Pancreas (tissue), 10 donors: ENCODE measurements around the gene OSGEP. TPM values are rescaled to one million over a fixed set of nuclear protein-coding genes. Genes with fewer than 3 reads are reported as not detected.
"Not testable (repeated sequence)": the region's sequence is repeated elsewhere in the genome, so short reads cannot be mapped to it uniquely, and the experiment has no call there.

Source experiments
- ATAC-seq, 4 donors: fragments of 200-7000 bp; cut with Tn5 transposase; one replicate each; pipeline versions ENCODE4 v1.8.0 to v1.9.1; 2020; ENCODE audit warnings: mild to moderate bottlenecking in 4 of 4, moderate library complexity in 4 of 4
- DNase-seq, 6 donors: peaks; one replicate each; pipeline ENCODE4 v3.0.0-alpha.2; 2020
- FAIRE-seq: peaks from 2 replicates; lab custom pipeline; 2012; peaks lifted over from hg19 to GRCh38; lab: Jason Lieb, UNC
- H3K27ac ChIP-seq, 4 donors: fragments of 200-600 bp; sonication (generic); 1 replicate in 3 of 4; 2 replicates in 1 of 4; pipeline versions ENCODE4 v1.5.0 to v1.8.0; 2020
- H3K27me3 ChIP-seq, 4 donors: fragments of 200-600 bp; one replicate each; pipeline ENCODE4 v1.8.0; 2021
- H3K36me3 ChIP-seq, 3 donors: fragments of 200-600 bp; sonication (generic) in 1 of 3; one replicate each; pipeline versions ENCODE4 v1.5.0 to v1.8.0; 2020 to 2021
- H3K4me1 ChIP-seq, 3 donors: fragments of 200-600 bp; one replicate each; pipeline ENCODE4 v1.8.0; 2021
- H3K4me3 ChIP-seq, 4 donors: fragments of 200-600 bp; sonication (generic) in 2 of 4; one replicate each; pipeline versions ENCODE4 v1.5.0 to v1.8.0; 2020 to 2021
- H3K9me3 ChIP-seq, 4 donors: fragments of 200-600 bp; one replicate each; pipeline ENCODE4 v1.8.0; 2021
- WGBS, 2 donors: extraction: QIAGEN DNeasy Blood & Tissue Kit; methylation state at CpG; one replicate each; pipeline ENCODE4 v1.1.7; 2013; 5-methylcytosine and 5-hydroxymethylcytosine counted together
- intact Hi-C, 3 donors: fragments of 100-400 bp; cut with DNase I; formaldehyde crosslinking; loops; one replicate each; pipeline versions ENCODE4 v1.11.1 to v1.14.2; 2022
- polyA plus RNA-seq, 2 donors: library from polyadenylated mRNA; stranded (reverse); fragments of 200-250 nt; gene quantifications; one replicate each; pipeline ENCODE4 v1.2.3, GENCODE V29; 2013
- total RNA-seq, 6 donors: library from RNA; stranded (reverse); fragmentation: NEBNext Ultra II Directional in 4 of 6; extraction: Animal tissue kit (Norgen Biotek cat#: 25700) in 4 of 6; gene quantifications; one replicate each; pipeline versions ENCODE4 v1.2.1 to v1.2.4, GENCODE V29; 2021 to 2023
- TF ChIP-seq, protein P1 (sequence below), 4 donors: fragments of 200-600 bp; sonication (generic) in 3 of 4; IDR thresholded peaks; one replicate each; pipeline versions ENCODE4 v1.5.0 to v1.8.0; 2021; ENCODE audit warnings: antibody characterized with exemption in 4 of 4
- donor health status: healthy with polysubstance abuse.
- donor health status: DM: no; HTN: no; CAD: no; lungs with moderate emphysema.
- donor health status: DM: no; HTN: no; CAD: no.
- donor health status: control.
- donor health status: control.
- donor health status: Bipolar disorder and iron deficiency.
- donor health status: DM: yes; HTN: yes; CAD: no.
- donor health status: DM: no; HTN: no; CAD: no.
- donor health status: DM: no; HTN: no; CAD: no.
- donor health status: DM: yes; HTN: yes; CAD: no.

The OSGEP gene
- total and polyA plus RNA-seq, 8 donors = 11.4 to 69.8 (median 14.7) TPM

DNA sequence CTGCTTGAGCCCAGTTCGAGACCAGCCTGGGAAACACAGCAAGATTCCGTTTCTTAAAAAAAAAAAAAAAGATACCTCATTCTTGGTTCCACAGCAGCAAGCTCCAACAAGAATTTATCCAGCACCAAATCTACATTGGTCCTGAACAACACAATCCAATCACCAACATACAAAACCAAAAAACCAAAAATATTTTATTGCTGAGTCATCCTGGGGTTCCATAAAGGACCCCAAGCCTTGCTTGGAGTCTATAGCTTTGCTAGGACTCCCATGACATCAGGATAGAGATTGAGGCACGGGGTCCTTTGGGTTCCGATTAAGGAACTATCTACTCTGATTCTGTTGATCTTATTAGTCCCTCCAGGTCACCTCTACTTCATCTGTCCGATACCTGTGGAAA, 7.7 kb downstream of the OSGEP start:
- 96 to 97% methylated on average over 5 of the region's 5 CpGs for whole genome bisulfite sequencing, 2 donors
- FAIRE-seq (no peak), DNase-seq (no peak), ATAC-seq (no peak)
- no peaks in the 10 kb centered on the region for H3K4me1 ChIP-seq
- H3K36me3 ChIP-seq = peaks cover 9 to 59% (median 32%) of the 10 kb centered on the region in 3 donors
- intact Hi-C loops = no loop called here
- no peak overlapping the region for H3K27ac ChIP-seq
- no peaks in the 10 kb centered on the region for H3K9me3 ChIP-seq
- TF ChIP-seq, protein P1, sequence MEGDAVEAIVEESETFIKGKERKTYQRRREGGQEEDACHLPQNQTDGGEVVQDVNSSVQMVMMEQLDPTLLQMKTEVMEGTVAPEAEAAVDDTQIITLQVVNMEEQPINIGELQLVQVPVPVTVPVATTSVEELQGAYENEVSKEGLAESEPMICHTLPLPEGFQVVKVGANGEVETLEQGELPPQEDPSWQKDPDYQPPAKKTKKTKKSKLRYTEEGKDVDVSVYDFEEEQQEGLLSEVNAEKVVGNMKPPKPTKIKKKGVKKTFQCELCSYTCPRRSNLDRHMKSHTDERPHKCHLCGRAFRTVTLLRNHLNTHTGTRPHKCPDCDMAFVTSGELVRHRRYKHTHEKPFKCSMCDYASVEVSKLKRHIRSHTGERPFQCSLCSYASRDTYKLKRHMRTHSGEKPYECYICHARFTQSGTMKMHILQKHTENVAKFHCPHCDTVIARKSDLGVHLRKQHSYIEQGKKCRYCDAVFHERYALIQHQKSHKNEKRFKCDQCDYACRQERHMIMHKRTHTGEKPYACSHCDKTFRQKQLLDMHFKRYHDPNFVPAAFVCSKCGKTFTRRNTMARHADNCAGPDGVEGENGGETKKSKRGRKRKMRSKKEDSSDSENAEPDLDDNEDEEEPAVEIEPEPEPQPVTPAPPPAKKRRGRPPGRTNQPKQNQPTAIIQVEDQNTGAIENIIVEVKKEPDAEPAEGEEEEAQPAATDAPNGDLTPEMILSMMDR (IDR thresholded peaks at IDR 0.05) = no peak
- no peaks in the 10 kb centered on the region for H3K27me3 ChIP-seq
- no peak overlapping the region for H3K4me3 ChIP-seq

DNA sequence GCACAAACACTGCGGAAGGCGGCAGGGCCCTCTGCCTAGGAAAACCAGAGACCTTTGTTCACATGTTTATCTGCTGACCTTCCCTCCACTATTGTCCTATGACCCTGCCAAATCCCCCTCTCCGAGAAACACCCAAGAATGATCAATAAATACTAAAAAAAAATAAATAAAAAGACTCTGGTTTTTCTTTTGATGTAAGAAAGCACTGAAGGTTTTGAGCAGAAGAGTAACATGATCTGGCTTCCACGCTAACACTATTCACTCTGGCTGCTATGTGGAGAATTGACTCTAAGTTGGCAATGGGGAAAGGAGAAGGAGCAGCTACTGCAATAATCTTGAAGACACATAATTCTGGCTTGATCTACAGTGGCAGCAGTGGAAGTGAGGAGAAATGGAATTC, 11.0 kb downstream of the OSGEP start:
- DNase-seq, intact Hi-C loops, ATAC-seq, H3K9me3 ChIP-seq, H3K27me3 ChIP-seq, H3K4me3 ChIP-seq, FAIRE-seq, H3K4me1 ChIP-seq, H3K27ac ChIP-seq: not testable (repeated sequence)
- H3K36me3 ChIP-seq = peaks cover 6 to 29% (median 17%) of the 10 kb centered on the region in 3 donors
- WGBS, 2 donors = 68 to 69% methylated on average over 2 of the region's 4 CpGs

DNA sequence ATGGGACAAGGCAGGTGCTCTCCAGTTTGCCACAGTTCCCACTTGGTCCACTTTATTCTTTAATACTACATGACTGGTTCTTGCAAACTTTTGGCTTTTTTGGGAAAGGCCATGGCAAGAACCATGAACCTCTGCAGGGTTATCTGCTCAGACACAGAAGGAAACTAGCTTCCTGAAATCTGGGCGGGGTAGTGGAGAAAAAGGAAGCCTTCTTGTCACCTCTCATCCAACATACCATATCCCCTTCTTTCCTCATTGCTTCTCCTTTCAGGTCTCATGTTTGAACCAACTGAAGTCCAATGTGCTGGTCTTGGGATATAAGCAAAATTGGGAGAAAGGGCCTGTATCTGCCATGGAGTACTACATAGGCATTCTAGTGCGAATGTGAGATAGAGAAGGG, 13.2 kb downstream of the OSGEP start:
- DNase-seq (no peak), ATAC-seq (no peak), FAIRE-seq (no peak)
- Histone ChIP-seq H3K36me3 (peaks cover 0 to 7% (median 0%) of the 10 kb centered on the region in 3 donors), H3K27ac (no peak overlapping the region), H3K9me3 (no peaks in the 10 kb centered on the region), H3K4me1 (no peaks in the 10 kb centered on the region), H3K4me3 (no peak overlapping the region), H3K27me3 (no peaks in the 10 kb centered on the region)
- 91 to 92% methylated on average over 2 of the region's 2 CpGs for WGBS, 2 donors
- intact Hi-C loops = no loop called here
- TF ChIP-seq, protein P1 (IDR thresholded peaks at IDR 0.05) = no peak

DNA sequence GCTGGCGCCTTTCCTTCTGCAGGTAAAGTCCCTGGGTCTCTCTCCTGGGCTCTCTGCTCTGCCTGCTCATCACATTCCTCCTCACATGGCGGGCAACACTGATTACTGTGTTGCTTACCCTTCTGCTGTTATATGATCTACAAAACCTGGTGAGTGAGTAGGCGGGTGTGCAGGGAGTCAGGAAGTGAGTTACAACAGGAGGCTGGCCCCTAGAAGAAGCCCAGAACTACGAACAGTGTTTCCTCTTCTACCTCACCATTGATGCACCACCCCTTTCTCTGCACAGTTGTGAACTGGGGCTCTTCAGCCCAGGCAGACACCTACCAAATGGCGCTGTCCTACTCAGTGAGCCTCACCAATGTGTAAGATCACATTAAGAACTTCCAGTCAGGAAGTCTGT, 13.7 kb downstream of the OSGEP start:
- no peaks in the 10 kb centered on the region for H3K27me3 ChIP-seq
- no peaks in the 10 kb centered on the region for H3K9me3 ChIP-seq
- FAIRE-seq = no peak
- H3K4me1 ChIP-seq = no peaks in the 10 kb centered on the region
- DNase-seq = no peak
- H3K4me3 ChIP-seq = no peak overlapping the region
- TF ChIP-seq, protein P1 (IDR thresholded peaks at IDR 0.05) = no peak
- H3K27ac ChIP-seq = no peak overlapping the region
- peaks cover 0 to 2% (median 0%) of the 10 kb centered on the region in 3 donors for H3K36me3 ChIP-seq
- intact Hi-C loops = no loop called here
- WGBS, 2 donors = 69 to 74% methylated on average over 5 of the region's 5 CpGs
- ATAC-seq = no peak

DNA sequence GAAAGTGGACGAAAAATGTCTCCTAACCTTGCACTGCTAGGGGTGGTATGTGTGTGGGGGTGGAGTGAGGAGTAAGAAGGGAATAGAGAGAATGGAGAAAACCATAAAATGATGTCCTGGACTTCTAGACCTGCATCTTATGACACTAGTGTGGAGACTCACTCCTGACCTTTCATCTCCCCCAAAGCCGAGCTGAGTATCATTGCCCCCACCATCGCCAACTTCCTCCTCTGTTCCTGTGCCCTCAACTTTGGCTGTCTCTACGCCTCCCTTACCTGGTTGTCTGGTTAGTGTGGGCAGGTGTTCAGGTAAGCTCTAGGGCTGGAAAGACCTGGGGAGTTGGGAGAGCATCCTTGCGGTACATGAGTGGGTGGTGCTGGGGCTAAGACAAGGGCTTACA, 14.1 kb downstream of the OSGEP start:
- intact Hi-C loops = no loop called here
- DNase-seq (no peak), ATAC-seq (no peak), FAIRE-seq (no peak)
- no peaks in the 10 kb centered on the region for H3K4me1 ChIP-seq
- H3K27ac ChIP-seq = no peak overlapping the region
- no peak overlapping the region for H3K4me3 ChIP-seq
- TF ChIP-seq, protein P1 (IDR thresholded peaks at IDR 0.05) = no peak
- 70 to 75% methylated on average over 5 of the region's 5 CpGs for WGBS, 2 donors
- H3K9me3 ChIP-seq = no peaks in the 10 kb centered on the region
- no peaks in the 10 kb centered on the region for H3K27me3 ChIP-seq
- H3K36me3 ChIP-seq = no peaks in the 10 kb centered on the region
